ENCODE data around the gene KRT81. TPM values are rescaled to one million over a fixed set of nuclear protein-coding genes. Genes with fewer than 3 reads are reported as not detected.
A peak's percentile ranks its signal among the peaks of the same experiment; 100 is the strongest.
"Not testable (repeated sequence)": the region's sequence is repeated elsewhere in the genome, so short reads cannot be mapped to it uniquely, and the experiment has no call there.

The KRT81 gene
- total RNA-seq, 2 donors from 2014 or later, result not detected

- TF ChIP-seq CTCF (conservative IDR thresholded peaks at IDR 0.05), result peak; percentile 46
- Mint-ChIP-seq H3K36me3 (ENCODE audit: low read depth) (no peaks in the 10 kb centered on the region), H3K4me3 (no peak overlapping the region), H3K27me3 (ENCODE audit: insufficient read depth) (peaks cover 16% of the 10 kb centered on the region), H3K9me3 (no peaks in the 10 kb centered on the region), H3K4me1 (no peaks in the 10 kb centered on the region), H3K27ac (no peak overlapping the region)
- Histone ChIP-seq H3K9ac (ENCODE audit: extremely low read depth, low read length, poor library complexity, severe bottlenecking) (no peak overlapping the region), H3K36me3 (ENCODE audit: control insufficient read depth, insufficient read depth, low read length) (no peaks in the 10 kb centered on the region), H3K27ac (ENCODE audit: low read depth, low read length) (no peak overlapping the region), H3K4me3 (ENCODE audit: low read length) (no peak overlapping the region), H3K9me3 (ENCODE audit: control insufficient read depth, low read length) (no peaks in the 10 kb centered on the region), H3K27me3 (ENCODE audit: control insufficient read depth, insufficient read depth, low read length, poor library complexity, severe bottlenecking) (no peaks in the 10 kb centered on the region), H3K4me1 (ENCODE audit: control insufficient read depth, insufficient read depth, low read length) (no peaks in the 10 kb centered on the region)
- 87 to 95% methylated on average over 7 to 11 of the region's 11 CpGs for WGBS, 2 experiments (ENCODE audit: insufficient coverage in 1 of 2, insufficient read length in 1 of 2)
- no peak for DNase-seq
Measured at GRCh38 chr12:52241205-52241842, 50.0 kb downstream of the KRT81 start.

GRCh38 chr12:52240247-52240646 lies 51.1 kb downstream of the KRT81 start:
- not testable (repeated sequence) for H3K4me1 ChIP-seq (ENCODE audit: control insufficient read depth, insufficient read depth, low read length); H3K27ac ChIP-seq (ENCODE audit: low read depth, low read length)

GRCh38 chr12:52239767-52240166 lies 51.6 kb downstream of the KRT81 start:
- no peak for TF ChIP-seq CTCF (conservative IDR thresholded peaks at IDR 0.05)
- Histone ChIP-seq H3K9ac (ENCODE audit: extremely low read depth, low read length, poor library complexity, severe bottlenecking) (no peak overlapping the region), H3K36me3 (ENCODE audit: control insufficient read depth, insufficient read depth, low read length) (no peaks in the 10 kb centered on the region), H3K27ac (ENCODE audit: low read depth, low read length) (no peak overlapping the region), H3K4me3 (ENCODE audit: low read length) (no peak overlapping the region), H3K4me1 (ENCODE audit: control insufficient read depth, insufficient read depth, low read length) (no peaks in the 10 kb centered on the region), H3K9me3 (ENCODE audit: control insufficient read depth, low read length) (no peaks in the 10 kb centered on the region), H3K27me3 (ENCODE audit: control insufficient read depth, insufficient read depth, low read length, poor library complexity, severe bottlenecking) (peaks cover 10% of the 10 kb centered on the region)
- H3K27ac Mint-ChIP-seq, result no peak overlapping the region
- H3K4me1 Mint-ChIP-seq, result no peaks in the 10 kb centered on the region
- H3K36me3 Mint-ChIP-seq (ENCODE audit: low read depth), result no peaks in the 10 kb centered on the region
- DNase-seq, result no peak
- peaks cover 27% of the 10 kb centered on the region for H3K27me3 Mint-ChIP-seq (ENCODE audit: insufficient read depth)
- WGBS, 2 experiments (ENCODE audit: insufficient coverage in 1 of 2, insufficient read length in 1 of 2), result 94 to 100% methylated on average over 1 to 2 of the region's 2 CpGs
- H3K4me3 Mint-ChIP-seq, result no peak overlapping the region
- H3K9me3 Mint-ChIP-seq, result no peaks in the 10 kb centered on the region

More at GRCh38 chr12:52240247-52240646, 51.1 kb downstream of the KRT81 start:
- H3K27ac Mint-ChIP-seq; H3K36me3 Mint-ChIP-seq (ENCODE audit: low read depth); H3K4me3 ChIP-seq (ENCODE audit: low read length); H3K4me3 Mint-ChIP-seq; H3K9ac ChIP-seq (ENCODE audit: extremely low read depth, low read length, poor library complexity, severe bottlenecking); H3K9me3 Mint-ChIP-seq; H3K36me3 ChIP-seq (ENCODE audit: control insufficient read depth, insufficient read depth, low read length); DNase-seq; H3K9me3 ChIP-seq (ENCODE audit: control insufficient read depth, low read length); H3K27me3 ChIP-seq (ENCODE audit: control insufficient read depth, insufficient read depth, low read length, poor library complexity, severe bottlenecking); H3K4me1 Mint-ChIP-seq: not testable (repeated sequence)
- 89 to 96% methylated on average over 6 of the region's 6 CpGs for WGBS, 2 experiments (ENCODE audit: insufficient coverage in 1 of 2, insufficient read length in 1 of 2)
- peaks cover 24% of the 10 kb centered on the region for H3K27me3 Mint-ChIP-seq (ENCODE audit: insufficient read depth)
